PC-3 (cell line): Measurements from ENCODE around the gene ADAMTSL2. TPM values are rescaled to one million over a fixed set of nuclear protein-coding genes. Genes with fewer than 3 reads are reported as not detected.

Source experiments
- ATAC-seq: fragments of 200-7000 bp; cut with Tn5 transposase; 2 replicates; pipeline ENCODE4 v1.9.1; 2020; ENCODE audit warnings: mild to moderate bottlenecking, moderate library complexity
- BruUV-seq: library from RNA; stranded (reverse); fragments of 400-500 nt; replicated peaks from 2 replicates; lab custom pipeline; 2021; lab: Mats Ljungman, UMichigan
- CTCF ChIA-PET: fragments of 300-600 bp; sonication (Branson Sonifier 250); formaldehyde crosslinking; loops from one replicate; lab custom pipeline; 2022; ENCODE audit warnings: antibody characterized with exemption; lab: Charles Lee
- POLR2A ChIA-PET: fragments of 300-600 bp; sonication (Branson Sonifier 250); formaldehyde crosslinking; loops from one replicate; lab custom pipeline; 2022; ENCODE audit warnings: antibody characterized with exemption; ENCODE audit not compliant: unreplicated experiment; lab: Charles Lee
- DNase-seq: peaks from one replicate; pipeline ENCODE4 v3.0.0-alpha.2; 2015
- H2AFZ ChIP-seq: fragments of 300-600 bp; sonication (generic); 2 replicates; pipeline ENCODE4 v1.6.0; 2016; ENCODE audit warnings: antibody characterized with exemption, low read length
- H3F3A ChIP-seq: fragments of 300-600 bp; sonication (generic); one replicate; pipeline ENCODE4 v1.6.0; 2017; ENCODE audit warnings: antibody characterized with exemption, low read length, control low read depth, mild to moderate bottlenecking; ENCODE audit not compliant: unreplicated experiment
- H3K27ac ChIP-seq: fragments of 300-600 bp; sonication (generic); 2 replicates; pipeline ENCODE4 v1.5.1; 2016; ENCODE audit warnings: mild to moderate bottlenecking, low read length
- H3K27me3 ChIP-seq: fragments of 300-600 bp; sonication (generic); 2 replicates; pipeline ENCODE4 v1.6.1; 2016; ENCODE audit warnings: low read length, mixed read lengths
- H3K36me3 ChIP-seq: fragments of 300-600 bp; sonication (generic); 2 replicates; pipeline ENCODE4 v1.6.1; 2016; ENCODE audit warnings: low read depth, mixed run types, low read length, mixed read lengths
- H3K4me1 ChIP-seq: fragments of 300-600 bp; sonication (generic); 2 replicates; pipeline ENCODE4 v1.5.1; 2016; ENCODE audit warnings: low read length; ENCODE audit not compliant: insufficient read depth
- H3K4me2 ChIP-seq: fragments of 300-600 bp; sonication (generic); 2 replicates; pipeline ENCODE4 v1.6.0; 2016; ENCODE audit warnings: low read length
- H3K4me3 ChIP-seq: fragments of 300-600 bp; sonication (generic); 2 replicates; pipeline ENCODE4 v1.5.1; 2016; ENCODE audit warnings: mild to moderate bottlenecking, low read length, mixed read lengths
- H3K79me2 ChIP-seq: fragments of 300-600 bp; sonication (generic); 2 replicates; pipeline ENCODE4 v1.6.1; 2017; ENCODE audit warnings: low read length, mixed read lengths
- H3K9ac ChIP-seq: fragments of 300-600 bp; sonication (generic); 2 replicates; pipeline ENCODE4 v1.6.0; 2016; ENCODE audit warnings: mild to moderate bottlenecking, low read length
- H3K9me2 ChIP-seq: fragments of 300-600 bp; sonication (generic); replicated peaks from 2 replicates; pipeline ENCODE4 v1.6.1; 2016; ENCODE audit warnings: mixed run types, low read length, mixed read lengths
- H3K9me3 ChIP-seq: fragments of 300-600 bp; sonication (generic); 2 replicates; pipeline ENCODE4 v1.6.1; 2016; ENCODE audit warnings: low read length, mixed read lengths
- H4K20me1 ChIP-seq: fragments of 300-600 bp; sonication (generic); 2 replicates; pipeline ENCODE4 v1.6.1; 2016; ENCODE audit warnings: low read length, mixed read lengths
- EZH2 ChIP-seq: fragments of 300-600 bp; sonication (generic); IDR thresholded peaks from one replicate; pipeline ENCODE4 v1.6.1; 2017; ENCODE audit warnings: antibody characterized with exemption, mild to moderate bottlenecking, low read length; ENCODE audit not compliant: unreplicated experiment
- EZH2phosphoT487 ChIP-seq: fragments of 300-600 bp; sonication (generic); IDR thresholded peaks from 2 replicates; pipeline ENCODE4 v1.6.1; 2018; ENCODE audit warnings: mild to moderate bottlenecking, antibody characterized with exemption, low read length, borderline replicate concordance
- intact Hi-C: fragments of 100-400 bp; cut with micrococcal nuclease; formaldehyde crosslinking; loops from 2 replicates; pipeline ENCODE4 v1.9.0; 2023
- total RNA-seq: library from RNA; depleted of rRNA; stranded (reverse); fragments of >200 nt; gene quantifications from 2 replicates; pipeline ENCODE4 v1.2.3, GENCODE V29; 2014
- TF ChIP-seq, protein P1 (sequence below): fragments of 300-600 bp; sonication (generic); conservative IDR thresholded peaks from 2 replicates; pipeline ENCODE4 v1.5.1; 2017; ENCODE audit warnings: antibody characterized with exemption, low read depth, mild to moderate bottlenecking, low read length

ADAMTSL2 gene
- total RNA-seq, 1 experiment from 2014 or later = not detected

GRCh38 chr9:133571391-133571890 is 36.9 kb downstream of the ADAMTSL2 start:
- ATAC-seq (no peak), DNase-seq (no peak)
- ChIA-PET POLR2A (no interaction called here), CTCF (no interaction called here)
- H3K27me3 ChIP-seq = peaks cover 10% of the 10 kb centered on the region
- TF ChIP-seq EZH2 (no peak), EZH2phosphoT487 (no peak)
- TF ChIP-seq, protein P1, sequence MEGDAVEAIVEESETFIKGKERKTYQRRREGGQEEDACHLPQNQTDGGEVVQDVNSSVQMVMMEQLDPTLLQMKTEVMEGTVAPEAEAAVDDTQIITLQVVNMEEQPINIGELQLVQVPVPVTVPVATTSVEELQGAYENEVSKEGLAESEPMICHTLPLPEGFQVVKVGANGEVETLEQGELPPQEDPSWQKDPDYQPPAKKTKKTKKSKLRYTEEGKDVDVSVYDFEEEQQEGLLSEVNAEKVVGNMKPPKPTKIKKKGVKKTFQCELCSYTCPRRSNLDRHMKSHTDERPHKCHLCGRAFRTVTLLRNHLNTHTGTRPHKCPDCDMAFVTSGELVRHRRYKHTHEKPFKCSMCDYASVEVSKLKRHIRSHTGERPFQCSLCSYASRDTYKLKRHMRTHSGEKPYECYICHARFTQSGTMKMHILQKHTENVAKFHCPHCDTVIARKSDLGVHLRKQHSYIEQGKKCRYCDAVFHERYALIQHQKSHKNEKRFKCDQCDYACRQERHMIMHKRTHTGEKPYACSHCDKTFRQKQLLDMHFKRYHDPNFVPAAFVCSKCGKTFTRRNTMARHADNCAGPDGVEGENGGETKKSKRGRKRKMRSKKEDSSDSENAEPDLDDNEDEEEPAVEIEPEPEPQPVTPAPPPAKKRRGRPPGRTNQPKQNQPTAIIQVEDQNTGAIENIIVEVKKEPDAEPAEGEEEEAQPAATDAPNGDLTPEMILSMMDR = no peak
- H3K27ac ChIP-seq = no peak overlapping the region
- no TSS peak for BruUV-seq
- H3K9me2 ChIP-seq = no peaks in the 10 kb centered on the region
- no peak overlapping the region for H2AFZ ChIP-seq
- no peaks in the 10 kb centered on the region for H3K36me3 ChIP-seq
- H3K4me3 ChIP-seq = no peak overlapping the region
- H3K79me2 ChIP-seq = no peaks in the 10 kb centered on the region
- no peaks in the 10 kb centered on the region for H4K20me1 ChIP-seq
- H3K4me2 ChIP-seq = no peak overlapping the region
- no peaks in the 10 kb centered on the region for H3F3A ChIP-seq
- H3K9ac ChIP-seq = no peak overlapping the region
- no peaks in the 10 kb centered on the region for H3K9me3 ChIP-seq
- intact Hi-C loops = no loop called here
- no peaks in the 10 kb centered on the region for H3K4me1 ChIP-seq

GRCh38 chr9:133571896-133572595 is 37.5 kb downstream of the ADAMTSL2 start:
- H3K79me2 ChIP-seq = no peaks in the 10 kb centered on the region
- H3K4me1 ChIP-seq = no peaks in the 10 kb centered on the region
- no peak for ATAC-seq
- intact Hi-C loops = no loop called here
- H3K9ac ChIP-seq = no peak overlapping the region
- POLR2A ChIA-PET = no interaction called here
- H3K27ac ChIP-seq = no peak overlapping the region
- H3K4me2 ChIP-seq = no peak overlapping the region
- H3F3A ChIP-seq = no peaks in the 10 kb centered on the region
- CTCF ChIA-PET = no interaction called here
- no peaks in the 10 kb centered on the region for H3K36me3 ChIP-seq
- no peaks in the 10 kb centered on the region for H3K9me2 ChIP-seq
- no TSS peak for BruUV-seq
- peaks cover 15% of the 10 kb centered on the region for H3K27me3 ChIP-seq
- H2AFZ ChIP-seq = no peak overlapping the region
- DNase-seq = no peak
- no peaks in the 10 kb centered on the region for H3K9me3 ChIP-seq
- TF ChIP-seq EZH2 = no peak
- TF ChIP-seq EZH2phosphoT487 = no peak
- TF ChIP-seq, protein P1 = no peak
- H3K4me3 ChIP-seq = no peak overlapping the region
- H4K20me1 ChIP-seq = no peaks in the 10 kb centered on the region

DNA sequence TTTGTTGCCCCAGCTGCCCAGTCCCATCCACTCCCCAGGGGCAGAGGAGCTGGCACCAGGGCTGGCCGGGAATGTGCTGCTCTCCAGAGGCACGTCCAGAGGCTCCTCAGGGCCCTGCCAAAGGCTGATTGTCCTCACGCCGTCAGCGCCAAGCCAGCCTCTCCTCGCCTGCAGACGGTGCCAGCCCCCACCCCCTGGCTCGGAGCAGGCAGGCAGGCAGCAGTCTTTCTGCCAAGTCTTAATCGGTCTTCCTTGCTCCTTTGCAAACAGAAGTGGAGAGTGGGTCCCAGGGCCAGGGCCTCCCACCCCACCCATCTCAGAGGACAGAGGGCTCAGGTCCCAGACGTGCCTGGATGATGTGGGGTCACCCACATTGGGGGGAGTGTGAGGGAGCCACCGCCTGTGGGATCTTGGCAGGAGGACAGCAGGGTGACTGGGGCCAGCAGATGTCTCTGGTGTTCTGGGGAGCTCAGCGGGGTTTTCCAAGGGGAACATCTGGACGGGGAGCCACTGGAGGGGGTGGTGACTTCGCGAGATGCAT is 38.4 kb downstream of the ADAMTSL2 start:
- no peaks in the 10 kb centered on the region for H3K9me3 ChIP-seq
- no TSS peak for BruUV-seq
- no peaks in the 10 kb centered on the region for H3F3A ChIP-seq
- H3K9me2 ChIP-seq = no peaks in the 10 kb centered on the region
- H3K4me1 ChIP-seq = no peaks in the 10 kb centered on the region
- no peak overlapping the region for H3K27ac ChIP-seq
- no peak overlapping the region for H2AFZ ChIP-seq
- peaks cover 15% of the 10 kb centered on the region for H3K27me3 ChIP-seq
- TF ChIP-seq EZH2 (no peak), EZH2phosphoT487 (no peak)
- TF ChIP-seq, protein P1 = no peak
- H3K79me2 ChIP-seq = no peaks in the 10 kb centered on the region
- ATAC-seq (no peak), DNase-seq (no peak)
- ChIA-PET CTCF (interaction anchor here (0.6 kb wide), 1 partner anchor 86 kb away, joined by 4 read pairs; no protein-coding TSS in a partner anchor), POLR2A (no interaction called here)
- H3K4me3 ChIP-seq = no peak overlapping the region
- no peak overlapping the region for H3K9ac ChIP-seq
- intact Hi-C loops = no loop called here
- no peaks in the 10 kb centered on the region for H3K36me3 ChIP-seq
- no peaks in the 10 kb centered on the region for H4K20me1 ChIP-seq
- no peak overlapping the region for H3K4me2 ChIP-seq
